SKM-1 treated with dmso at 0.1 percent for 144 hours (cell line): ENCODE results near the gene SVOP.
"Not testable (repeated sequence)": the region's sequence is repeated elsewhere in the genome, so short reads cannot be mapped to it uniquely, and the experiment has no call there.

ENCODE experiments used
- DNase-seq: peaks from one replicate; lab custom pipeline; 2025; ENCODE audit not compliant: unreplicated experiment; lab: John Stamatoyannopoulos, UW

SVOP gene

GRCh38 chr12:108896336-108896735, 124.5 kb downstream of the SVOP start:
- DNase-seq: no peak

DNA sequence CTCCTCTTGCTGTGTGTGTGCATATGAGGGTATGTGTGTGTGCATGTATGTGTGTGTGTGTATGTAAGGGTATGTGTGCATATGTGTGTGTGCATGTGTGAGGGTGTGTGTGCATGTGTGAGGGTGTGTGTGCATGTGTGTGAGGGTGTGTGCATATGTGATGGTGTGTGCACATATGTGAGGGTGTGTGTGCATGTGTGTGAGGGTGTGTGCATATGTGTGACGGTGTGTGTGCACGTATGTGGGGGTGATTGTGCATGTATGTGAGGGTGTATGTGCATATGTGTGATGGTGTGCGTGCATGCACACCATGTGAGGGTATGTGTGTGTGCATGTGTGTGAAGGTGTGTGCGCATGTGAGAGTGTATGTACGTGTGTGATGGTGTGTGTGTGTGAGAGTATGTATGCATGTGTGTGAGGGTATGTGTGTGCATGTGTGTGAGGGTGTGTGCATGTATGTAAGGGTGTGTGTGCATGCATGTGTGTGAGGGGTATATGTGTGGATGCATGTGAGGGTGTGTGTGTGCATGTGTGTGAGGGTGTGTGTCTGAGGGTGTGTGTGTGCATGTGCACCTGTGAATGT, 125.6 kb downstream of the SVOP start:
- no peak for DNase-seq

GRCh38 chr12:108890208-108890607, 130.7 kb downstream of the SVOP start:
- DNase-seq: no peak

DNA sequence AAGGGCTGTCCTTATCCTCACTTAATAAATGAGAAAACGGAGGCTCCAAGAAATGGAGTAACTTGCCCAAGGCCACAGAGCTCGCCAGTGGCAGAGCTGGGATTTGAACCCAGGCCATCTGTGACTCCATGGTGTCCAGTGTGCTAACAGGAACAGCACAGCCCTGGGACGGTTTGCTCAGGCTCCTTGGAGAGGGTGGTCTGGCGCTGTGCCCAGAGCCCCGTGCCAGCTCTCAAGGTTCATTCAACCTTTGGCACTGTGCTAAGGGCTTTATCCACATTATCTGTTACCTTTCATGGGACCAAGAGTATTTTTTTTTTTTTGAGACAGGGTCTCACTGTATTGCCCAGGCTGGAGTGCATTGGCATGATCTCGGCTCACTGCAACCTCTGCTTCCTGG, 132.8 kb downstream of the SVOP start:
- no peak for DNase-seq

GRCh38 chr12:108886873-108887629, 133.8 kb downstream of the SVOP start:
- no peak for DNase-seq

GRCh38 chr12:108884116-108885012, 136.5 kb downstream of the SVOP start:
- peak; percentile 18 for DNase-seq

GRCh38 chr12:108881953-108882352, 138.9 kb downstream of the SVOP start:
- DNase-seq: no peak

DNA sequence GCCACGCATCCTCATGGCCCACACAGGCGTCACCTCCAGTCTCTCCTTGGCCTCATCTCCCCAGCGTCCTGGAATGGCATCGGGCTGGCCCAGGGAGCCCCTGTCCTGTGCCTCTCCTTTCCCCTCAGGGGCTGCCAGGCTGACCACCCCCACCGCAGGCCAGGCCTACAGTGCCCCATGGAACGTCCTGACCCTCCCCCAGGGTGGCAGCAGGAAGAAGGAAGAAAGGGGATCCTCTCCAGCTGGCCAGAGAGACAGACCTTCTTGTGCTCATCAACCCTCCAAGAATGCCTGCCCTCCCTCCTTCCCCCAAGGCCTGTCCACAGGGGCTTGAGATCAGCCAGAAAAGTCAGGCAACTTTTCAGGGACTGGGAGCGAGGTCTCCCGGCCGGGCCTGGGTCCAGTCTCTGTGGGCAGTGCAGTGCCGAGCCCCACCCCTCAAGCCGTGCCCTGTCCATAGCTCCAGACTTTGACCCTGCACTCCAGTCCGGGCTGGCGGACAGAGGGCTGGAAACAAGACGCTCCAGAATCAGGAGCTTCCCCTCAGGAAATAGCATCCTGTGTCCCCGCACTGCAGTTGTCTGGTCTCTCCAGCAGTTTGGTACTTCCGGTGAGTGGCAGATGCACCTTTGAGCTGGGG, 141.1 kb downstream of the SVOP start, which contains the start of gene DAO:
Gene DAO (plus strand): TSS at position 478 of the 640 bp plus-strand sequence. CDS start 4,915 bp downstream, outside the sequence.
- DNase-seq: no peak

GRCh38 chr12:108876550-108876949, 144.3 kb downstream of the SVOP start:
- DNase-seq: no peak

GRCh38 chr12:108875682-108876361, 145.0 kb downstream of the SVOP start:
- DNase-seq: no peak

- no peak for DNase-seq
Observed at GRCh38 chr12:108875280-108875679, 145.6 kb downstream of the SVOP start.

DNA sequence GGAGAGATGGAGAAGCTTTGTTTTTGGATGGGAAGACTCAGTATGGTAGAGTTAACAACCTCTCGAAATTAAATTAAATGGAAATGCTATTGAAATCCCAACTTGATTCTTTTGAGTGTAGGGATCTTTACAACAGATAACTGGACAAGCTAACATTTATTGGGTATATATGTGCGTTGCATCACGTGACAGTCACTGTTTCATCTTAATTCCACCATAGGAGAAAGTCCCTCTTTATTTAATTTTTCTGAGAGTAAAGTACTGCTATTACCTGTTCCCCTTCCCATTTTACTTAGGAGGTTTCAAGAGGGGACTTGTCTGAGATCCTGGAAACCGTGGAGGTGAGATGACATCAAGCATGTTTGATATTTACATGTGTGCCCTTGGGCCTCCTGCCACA, 152.1 kb downstream of the SVOP start:
- DNase-seq: no peak

- not testable (repeated sequence) for DNase-seq
Observed at GRCh38 chr12:108866083-108866482, 154.8 kb downstream of the SVOP start.

GRCh38 chr12:108865169-108865568, 155.7 kb downstream of the SVOP start:
- no peak for DNase-seq

- DNase-seq: no peak
Observed at GRCh38 chr12:108862588-108862959, 158.3 kb downstream of the SVOP start.

GRCh38 chr12:108861878-108862587, 158.8 kb downstream of the SVOP start:
- DNase-seq: peak; percentile 64

DNA sequence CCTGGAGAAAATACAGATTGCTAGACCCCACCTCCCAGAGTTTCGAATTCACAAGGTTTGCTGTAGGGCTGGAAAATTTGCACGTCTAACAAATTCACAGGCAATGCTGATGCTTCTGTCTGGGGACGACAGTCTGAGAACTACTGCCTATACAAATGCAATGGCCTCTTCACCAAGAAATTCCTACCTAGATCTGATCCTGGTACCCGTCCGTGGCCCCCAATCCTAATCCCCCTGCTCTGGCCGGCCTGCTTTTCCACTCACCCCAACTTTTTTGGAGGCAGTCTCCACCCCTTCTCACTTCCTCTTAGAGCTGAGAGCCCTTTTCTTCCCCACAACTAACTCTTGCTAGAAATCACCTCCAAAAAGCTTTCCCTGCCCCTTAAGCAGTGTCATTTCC, 160.4 kb downstream of the SVOP start:
- no peak for DNase-seq

DNA sequence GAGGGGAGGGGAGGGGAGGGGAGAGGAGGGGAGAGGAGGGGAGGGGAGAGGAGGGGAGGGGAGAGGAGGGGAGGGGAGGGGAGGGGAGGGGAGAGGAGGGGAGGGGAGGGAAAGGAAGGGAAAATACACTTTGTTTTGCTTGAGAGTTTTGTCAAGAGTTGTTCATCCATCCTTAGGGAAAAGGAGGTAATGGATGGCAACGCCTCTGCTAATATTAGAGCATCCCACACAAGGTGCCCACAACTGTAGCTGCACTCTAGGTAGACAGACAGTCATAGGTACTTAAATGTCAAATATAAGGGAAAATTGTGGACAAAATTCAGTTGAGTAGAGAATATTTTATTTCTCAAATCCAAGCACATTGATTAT, 161.0 kb downstream of the SVOP start:
- no peak for DNase-seq

DNA sequence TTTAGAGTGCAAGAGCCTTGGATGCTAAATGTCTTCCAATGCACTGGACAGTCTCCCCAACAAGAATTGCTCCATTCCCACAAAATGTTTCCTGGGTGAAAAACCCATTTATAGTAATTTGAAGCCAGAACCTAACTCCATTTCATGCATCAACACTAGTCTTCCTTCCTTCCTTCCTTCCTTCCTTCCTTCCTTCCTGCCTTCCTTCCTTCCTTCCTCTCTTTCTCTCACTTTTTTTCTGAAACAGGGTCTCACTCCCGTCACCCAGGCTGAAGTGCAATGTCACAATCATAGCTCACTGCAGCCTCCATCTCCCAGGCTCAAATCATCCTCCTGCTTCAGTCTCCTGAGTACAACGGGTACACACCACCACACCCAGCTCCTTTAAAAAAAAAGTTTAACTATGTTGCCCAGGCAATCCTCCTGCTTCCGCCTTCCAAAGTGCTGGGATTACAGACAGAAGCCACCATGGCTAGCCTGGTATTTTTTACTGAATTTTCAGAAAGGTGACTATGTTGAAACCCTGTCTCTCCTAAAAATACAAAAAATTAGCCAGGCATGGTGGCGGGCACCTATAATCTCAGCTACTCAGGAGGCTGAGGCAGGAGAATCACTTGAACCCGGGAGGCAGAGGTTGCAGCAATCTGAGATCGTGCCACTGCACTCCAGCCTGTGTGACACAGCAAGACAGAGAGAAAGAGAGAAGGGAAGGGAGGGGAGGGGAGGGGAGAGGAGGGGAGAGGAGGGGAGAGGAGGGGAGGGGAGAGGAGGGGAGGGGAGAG, 161.5 kb downstream of the SVOP start:
- not testable (repeated sequence) for DNase-seq
